K562 (cell line): ENCODE measurements around the gene BCL6B. TPM values are rescaled to one million over a fixed set of nuclear protein-coding genes. Genes with fewer than 3 reads are reported as not detected.

Experiments
- C11orf30 ChIP-seq: fragments of 450-650 bp; IDR thresholded peaks from 2 replicates; pipeline ENCODE4 v1.6.1; 2016; ENCODE audit warnings: low read depth, mild to moderate bottlenecking
- JUND ChIP-seq, 2 experiments: IDR thresholded peaks; 2 replicates in 1 of 2; 3 replicates in 1 of 2; pipeline ENCODE4 v1.6.1; 2011; ENCODE audit warnings: borderline replicate concordance in 2 of 2, low read depth in 2 of 2, low read length in 2 of 2, improper control_type of control experiment in 1 of 2, missing biosample characterization in 1 of 2, missing genetic modification characterization in 1 of 2, missing genetic modification reagents in 1 of 2
- RCOR1 ChIP-seq, 2 experiments: IDR thresholded peaks; 2 replicates each; pipeline ENCODE4 v1.6.1; 2012; ENCODE audit warnings: low read depth in 2 of 2, low read length in 2 of 2, borderline replicate concordance in 1 of 2, improper control_type of control experiment in 1 of 2
- SMC3 ChIP-seq: conservative IDR thresholded peaks from 2 replicates; pipeline ENCODE4 v1.6.1; 2011; ENCODE audit warnings: low read depth, low read length, improper control_type of control experiment; ENCODE audit not compliant: insufficient read depth
- TAF1 ChIP-seq: IDR thresholded peaks from 2 replicates; pipeline ENCODE4 v1.6.1; 2011; ENCODE audit warnings: mild to moderate bottlenecking, low read length, moderate library complexity; ENCODE audit not compliant: insufficient read depth, control insufficient read depth, severe bottlenecking; ENCODE audit errors: extremely low read depth
- TCFL5 ChIP-seq: fragments of 250-450 bp; sonication (Bioruptor Pico); conservative IDR thresholded peaks from 2 replicates; pipeline ENCODE4 v1.6.1; 2021; ENCODE audit warnings: mild to moderate bottlenecking, moderate library complexity, matching md5 sums
- ZNF140 ChIP-seq: fragments of 250-450 bp; sonication (Bioruptor Pico); IDR thresholded peaks from 2 replicates; pipeline ENCODE4 v1.8.0; 2021; ENCODE audit warnings: moderate library complexity, mild to moderate bottlenecking, inconsistent platforms
- ZNF165 ChIP-seq: fragments of 250-450 bp; sonication (Bioruptor Pico); IDR thresholded peaks from 2 replicates; pipeline ENCODE4 v1.4.0; 2020; ENCODE audit warnings: borderline replicate concordance
- ZNF76 ChIP-seq: fragments of 250-450 bp; sonication (Bioruptor Pico); IDR thresholded peaks from 2 replicates; pipeline ENCODE4 v1.4.0; 2020; ENCODE audit warnings: mild to moderate bottlenecking, moderate library complexity, borderline replicate concordance
- polyA plus RNA-seq, 8 experiments: library from polyadenylated mRNA; depleted of rRNA in 4 of 8; stranded (reverse) in 5 of 8; unstranded in 3 of 8; fragments of >200 nt; fragmentation: Nextera tagmentation in 2 of 8; fragmentation: Illumina TruSeq in 1 of 8; extraction: Ambion mirVana in 2 of 8; extraction: Trizol in 1 of 8; gene quantifications; 2 replicates each; pipeline versions ENCODE4 v1.2.1 to v1.2.3, GENCODE V29; 2011 to 2014; ENCODE audit warnings: inconsistent platforms in 1 of 8, missing spikeins in 1 of 8
- total RNA-seq, 7 experiments: library from RNA; depleted of rRNA in 6 of 7; stranded (reverse); fragments of >200 nt in 6 of 7; fragmentation: Illumina TruSeq in 2 of 7; extraction: Trizol in 2 of 7; gene quantifications; 2 replicates each; pipeline versions ENCODE4 v1.2.1 to v1.2.3, GENCODE V29; 2011 to 2021; ENCODE audit warnings: low replicate concordance in 1 of 7
- TF ChIP-seq, protein P1 (sequence below): fragments of 250-450 bp; sonication (Bioruptor Pico); IDR thresholded peaks from 2 replicates; pipeline ENCODE4 v1.8.0; 2022; ENCODE audit warnings: inconsistent platforms, mild to moderate bottlenecking, moderate library complexity, borderline replicate concordance
- TF ChIP-seq, protein P2 (sequence below), 2 experiments: fragments of 450-650 bp; formaldehyde crosslinking in 1 of 2; IDR thresholded peaks; 2 replicates each; pipeline versions ENCODE4 v1.4.0 to v1.6.1; 2014 to 2020; ENCODE audit warnings: mild to moderate bottlenecking in 2 of 2, borderline replicate concordance in 1 of 2, low read depth in 1 of 2
- TF ChIP-seq, protein P3 (sequence below): fragments of 250-450 bp; sonication (Bioruptor Pico); IDR thresholded peaks from 2 replicates; pipeline ENCODE4 v1.8.0; 2021; ENCODE audit warnings: mild to moderate bottlenecking, moderate library complexity
- TF ChIP-seq, protein P4 (sequence below): sonication (generic); IDR thresholded peaks from 2 replicates; pipeline ENCODE4 v1.6.1; 2016

Gene BCL6B
- total and polyA plus RNA-seq, 9 of the 15 experiments (the other 6 are each of a cell fraction or from before 2014, with no cell fraction given), result 0.89 to 5.0 (median 3.6) TPM

DNA sequence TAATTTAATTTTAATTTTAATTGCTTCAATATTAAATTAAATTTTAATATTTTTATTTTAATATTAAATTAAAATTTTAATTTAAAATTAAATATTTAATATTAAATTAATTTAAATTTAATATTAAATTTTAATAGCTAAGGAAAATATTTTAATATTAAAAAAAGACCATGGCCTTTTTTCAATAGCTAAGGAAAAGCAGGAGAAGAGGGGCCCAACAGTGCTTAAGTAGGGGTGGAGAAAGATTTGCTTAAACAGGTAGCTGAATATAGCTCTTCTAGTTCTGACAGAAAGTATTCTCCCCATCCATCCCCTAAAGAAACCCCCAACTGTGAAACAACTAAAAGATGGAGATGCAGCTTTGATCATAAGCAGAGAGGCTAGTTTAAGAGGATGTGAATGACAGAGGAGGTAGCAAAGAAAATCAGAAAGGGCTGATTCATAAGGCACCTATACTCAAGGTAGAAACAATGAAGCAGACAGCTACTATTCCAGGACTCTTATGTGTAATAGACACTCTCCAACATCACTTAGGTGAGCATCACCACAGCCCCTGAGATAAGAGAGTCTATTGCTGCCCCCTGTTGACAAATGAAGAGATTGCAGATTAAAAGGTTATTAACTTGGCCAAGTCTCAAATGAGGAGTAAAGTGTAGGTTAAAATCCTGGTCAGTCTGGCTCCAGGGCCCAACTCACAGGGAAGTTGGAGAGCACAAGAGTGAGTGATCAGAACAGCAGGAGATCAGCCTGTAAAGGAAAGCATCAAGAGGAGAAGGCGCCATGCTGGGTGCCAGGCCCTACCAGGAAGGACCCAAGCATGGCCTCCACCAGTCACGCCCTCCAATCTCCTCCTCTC, 18.2 kb upstream of the BCL6B start (continued):
- TF ChIP-seq, protein P1, sequence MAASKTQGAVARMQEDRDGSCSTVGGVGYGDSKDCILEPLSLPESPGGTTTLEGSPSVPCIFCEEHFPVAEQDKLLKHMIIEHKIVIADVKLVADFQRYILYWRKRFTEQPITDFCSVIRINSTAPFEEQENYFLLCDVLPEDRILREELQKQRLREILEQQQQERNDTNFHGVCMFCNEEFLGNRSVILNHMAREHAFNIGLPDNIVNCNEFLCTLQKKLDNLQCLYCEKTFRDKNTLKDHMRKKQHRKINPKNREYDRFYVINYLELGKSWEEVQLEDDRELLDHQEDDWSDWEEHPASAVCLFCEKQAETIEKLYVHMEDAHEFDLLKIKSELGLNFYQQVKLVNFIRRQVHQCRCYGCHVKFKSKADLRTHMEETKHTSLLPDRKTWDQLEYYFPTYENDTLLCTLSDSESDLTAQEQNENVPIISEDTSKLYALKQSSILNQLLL (CRISPR knock-in tag), result no peak
- 0 out of 2 replicates have a peak, but pooled peaks have one; percentile 17 for TF ChIP-seq JUND (IDR thresholded peaks at IDR 0.05; ENCODE audit: borderline replicate concordance, low read depth, low read length)
- TF ChIP-seq JUND (tag; IDR thresholded peaks at IDR 0.05; ENCODE audit: borderline replicate concordance, low read depth, low read length), result no peak
- no peak for TF ChIP-seq TAF1
- no peak for TF ChIP-seq C11orf30
- TF ChIP-seq, protein P2, sequence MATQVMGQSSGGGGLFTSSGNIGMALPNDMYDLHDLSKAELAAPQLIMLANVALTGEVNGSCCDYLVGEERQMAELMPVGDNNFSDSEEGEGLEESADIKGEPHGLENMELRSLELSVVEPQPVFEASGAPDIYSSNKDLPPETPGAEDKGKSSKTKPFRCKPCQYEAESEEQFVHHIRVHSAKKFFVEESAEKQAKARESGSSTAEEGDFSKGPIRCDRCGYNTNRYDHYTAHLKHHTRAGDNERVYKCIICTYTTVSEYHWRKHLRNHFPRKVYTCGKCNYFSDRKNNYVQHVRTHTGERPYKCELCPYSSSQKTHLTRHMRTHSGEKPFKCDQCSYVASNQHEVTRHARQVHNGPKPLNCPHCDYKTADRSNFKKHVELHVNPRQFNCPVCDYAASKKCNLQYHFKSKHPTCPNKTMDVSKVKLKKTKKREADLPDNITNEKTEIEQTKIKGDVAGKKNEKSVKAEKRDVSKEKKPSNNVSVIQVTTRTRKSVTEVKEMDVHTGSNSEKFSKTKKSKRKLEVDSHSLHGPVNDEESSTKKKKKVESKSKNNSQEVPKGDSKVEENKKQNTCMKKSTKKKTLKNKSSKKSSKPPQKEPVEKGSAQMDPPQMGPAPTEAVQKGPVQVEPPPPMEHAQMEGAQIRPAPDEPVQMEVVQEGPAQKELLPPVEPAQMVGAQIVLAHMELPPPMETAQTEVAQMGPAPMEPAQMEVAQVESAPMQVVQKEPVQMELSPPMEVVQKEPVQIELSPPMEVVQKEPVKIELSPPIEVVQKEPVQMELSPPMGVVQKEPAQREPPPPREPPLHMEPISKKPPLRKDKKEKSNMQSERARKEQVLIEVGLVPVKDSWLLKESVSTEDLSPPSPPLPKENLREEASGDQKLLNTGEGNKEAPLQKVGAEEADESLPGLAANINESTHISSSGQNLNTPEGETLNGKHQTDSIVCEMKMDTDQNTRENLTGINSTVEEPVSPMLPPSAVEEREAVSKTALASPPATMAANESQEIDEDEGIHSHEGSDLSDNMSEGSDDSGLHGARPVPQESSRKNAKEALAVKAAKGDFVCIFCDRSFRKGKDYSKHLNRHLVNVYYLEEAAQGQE (IDR thresholded peaks at IDR 0.05; ENCODE audit: borderline replicate concordance), result peak; percentile 79
- TF ChIP-seq, protein P2 (CRISPR knock-in tag; IDR thresholded peaks at IDR 0.05; ENCODE audit: low read depth), result no peak
- TF ChIP-seq ZNF165 (CRISPR knock-in tag), result no peak
- TF ChIP-seq SMC3, result peak; percentile 69
- TF ChIP-seq ZNF76 (CRISPR knock-in tag), result no peak
- no peak for TF ChIP-seq ZNF140 (CRISPR knock-in tag)
- no peak for TF ChIP-seq TCFL5 (CRISPR knock-in tag)
- TF ChIP-seq, protein P3, sequence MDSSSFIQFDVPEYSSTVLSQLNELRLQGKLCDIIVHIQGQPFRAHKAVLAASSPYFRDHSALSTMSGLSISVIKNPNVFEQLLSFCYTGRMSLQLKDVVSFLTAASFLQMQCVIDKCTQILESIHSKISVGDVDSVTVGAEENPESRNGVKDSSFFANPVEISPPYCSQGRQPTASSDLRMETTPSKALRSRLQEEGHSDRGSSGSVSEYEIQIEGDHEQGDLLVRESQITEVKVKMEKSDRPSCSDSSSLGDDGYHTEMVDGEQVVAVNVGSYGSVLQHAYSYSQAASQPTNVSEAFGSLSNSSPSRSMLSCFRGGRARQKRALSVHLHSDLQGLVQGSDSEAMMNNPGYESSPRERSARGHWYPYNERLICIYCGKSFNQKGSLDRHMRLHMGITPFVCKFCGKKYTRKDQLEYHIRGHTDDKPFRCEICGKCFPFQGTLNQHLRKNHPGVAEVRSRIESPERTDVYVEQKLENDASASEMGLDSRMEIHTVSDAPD (CRISPR knock-in tag), result no peak
- peak; percentile 12 to 71; a peak in 1 of 4 replicates for TF ChIP-seq RCOR1 (IDR thresholded peaks at IDR 0.05; ENCODE audit: borderline replicate concordance in 1 of 2, low read depth in 2 of 2, low read length in 2 of 2)
- TF ChIP-seq, protein P4, sequence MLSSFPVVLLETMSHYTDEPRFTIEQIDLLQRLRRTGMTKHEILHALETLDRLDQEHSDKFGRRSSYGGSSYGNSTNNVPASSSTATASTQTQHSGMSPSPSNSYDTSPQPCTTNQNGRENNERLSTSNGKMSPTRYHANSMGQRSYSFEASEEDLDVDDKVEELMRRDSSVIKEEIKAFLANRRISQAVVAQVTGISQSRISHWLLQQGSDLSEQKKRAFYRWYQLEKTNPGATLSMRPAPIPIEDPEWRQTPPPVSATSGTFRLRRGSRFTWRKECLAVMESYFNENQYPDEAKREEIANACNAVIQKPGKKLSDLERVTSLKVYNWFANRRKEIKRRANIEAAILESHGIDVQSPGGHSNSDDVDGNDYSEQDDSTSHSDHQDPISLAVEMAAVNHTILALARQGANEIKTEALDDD, result peak; percentile 20; the same call in 1 of the 2 replicates
